ENCODE measurements around the gene QSOX1.

- TF ChIP-seq CTCF (IDR thresholded peaks at IDR 0.05; ENCODE audit: poor library complexity) (no peak), EZH2 (IDR thresholded peaks at IDR 0.05; ENCODE audit: borderline replicate concordance) (no peak), EZH2phosphoT487 (IDR thresholded peaks at IDR 0.05; ENCODE audit: low read depth, severe bottlenecking, unreplicated experiment) (no peak)
Measured at GRCh38 chr1:180230416-180230790, 75.7 kb downstream of the QSOX1 start.

Data from hepatocyte (in vitro differentiated cells).